Tibial artery (tissue), 4 donors: ENCODE data around the gene TULP4.

Experiments
- DNase-seq, 2 donors: peaks; one replicate each; pipeline ENCODE4 v3.0.0-alpha.2; 2019
- H3K27ac ChIP-seq, 2 donors: fragments of 200-600 bp; sonication (generic) in 1 of 2; 1 replicate in 1 of 2; 2 replicates in 1 of 2; pipeline ENCODE4 v1.5.1; 2018 to 2019; ENCODE audit warnings: mild to moderate bottlenecking in 1 of 2
- H3K27me3 ChIP-seq, 2 donors: fragments of 200-600 bp; sonication (generic) in 1 of 2; one replicate each; pipeline versions ENCODE4 v1.5.1 to v1.6.0; 2016 to 2019
- H3K36me3 ChIP-seq, 3 donors: fragments of 200-600 bp; sonication (generic) in 2 of 3; one replicate each; pipeline ENCODE4 v1.5.1; 2016 to 2019; ENCODE audit warnings: mild to moderate bottlenecking in 2 of 3
- H3K4me1 ChIP-seq, 4 donors: fragments of 200-600 bp; sonication (generic) in 2 of 4; 1 replicate in 3 of 4; 2 replicates in 1 of 4; pipeline ENCODE4 v1.5.1; 2016 to 2019
- H3K4me3 ChIP-seq, 2 donors: fragments of 200-600 bp; sonication (generic) in 1 of 2; 1 replicate in 1 of 2; 2 replicates in 1 of 2; pipeline ENCODE4 v1.5.1; 2018 to 2019; ENCODE audit warnings: mild to moderate bottlenecking in 2 of 2
- H3K9me3 ChIP-seq, 3 donors: fragments of 200-600 bp; sonication (generic) in 1 of 3; one replicate each; pipeline ENCODE4 v1.5.1; 2016 to 2019
- intact Hi-C: fragments of 100-400 bp; cut with DNase I; formaldehyde crosslinking; loops from one replicate; pipeline ENCODE4 v1.15.0; 2023; ENCODE audit warnings: low total_unique reads
- TF ChIP-seq, protein P1 (sequence below), 2 experiments: fragments of 200-600 bp in 1 of 2; fragments of 450-650 bp in 1 of 2; IDR thresholded peaks; one replicate each; pipeline ENCODE4 v1.5.1; 2017 to 2019; ENCODE audit warnings: antibody characterized with exemption in 2 of 2, mild to moderate bottlenecking in 1 of 2, moderate library complexity in 1 of 2

The TULP4 gene

GRCh38 chr6:158374020-158374419, 61.8 kb downstream of the TULP4 start:
- H3K27ac ChIP-seq: no peak overlapping the region
- no peaks in the 10 kb centered on the region for H3K27me3 ChIP-seq
- intact Hi-C loops: no loop called here
- no peaks in the 10 kb centered on the region for H3K9me3 ChIP-seq
- no peak for DNase-seq
- TF ChIP-seq, protein P1, sequence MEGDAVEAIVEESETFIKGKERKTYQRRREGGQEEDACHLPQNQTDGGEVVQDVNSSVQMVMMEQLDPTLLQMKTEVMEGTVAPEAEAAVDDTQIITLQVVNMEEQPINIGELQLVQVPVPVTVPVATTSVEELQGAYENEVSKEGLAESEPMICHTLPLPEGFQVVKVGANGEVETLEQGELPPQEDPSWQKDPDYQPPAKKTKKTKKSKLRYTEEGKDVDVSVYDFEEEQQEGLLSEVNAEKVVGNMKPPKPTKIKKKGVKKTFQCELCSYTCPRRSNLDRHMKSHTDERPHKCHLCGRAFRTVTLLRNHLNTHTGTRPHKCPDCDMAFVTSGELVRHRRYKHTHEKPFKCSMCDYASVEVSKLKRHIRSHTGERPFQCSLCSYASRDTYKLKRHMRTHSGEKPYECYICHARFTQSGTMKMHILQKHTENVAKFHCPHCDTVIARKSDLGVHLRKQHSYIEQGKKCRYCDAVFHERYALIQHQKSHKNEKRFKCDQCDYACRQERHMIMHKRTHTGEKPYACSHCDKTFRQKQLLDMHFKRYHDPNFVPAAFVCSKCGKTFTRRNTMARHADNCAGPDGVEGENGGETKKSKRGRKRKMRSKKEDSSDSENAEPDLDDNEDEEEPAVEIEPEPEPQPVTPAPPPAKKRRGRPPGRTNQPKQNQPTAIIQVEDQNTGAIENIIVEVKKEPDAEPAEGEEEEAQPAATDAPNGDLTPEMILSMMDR (IDR thresholded peaks at IDR 0.05): no peak
- no peak overlapping the region for H3K4me3 ChIP-seq
- H3K4me1 ChIP-seq: peaks cover 0 to 27% (median 12%) of the 10 kb centered on the region in 4 donors
- H3K36me3 ChIP-seq: no peaks in the 10 kb centered on the region

DNA sequence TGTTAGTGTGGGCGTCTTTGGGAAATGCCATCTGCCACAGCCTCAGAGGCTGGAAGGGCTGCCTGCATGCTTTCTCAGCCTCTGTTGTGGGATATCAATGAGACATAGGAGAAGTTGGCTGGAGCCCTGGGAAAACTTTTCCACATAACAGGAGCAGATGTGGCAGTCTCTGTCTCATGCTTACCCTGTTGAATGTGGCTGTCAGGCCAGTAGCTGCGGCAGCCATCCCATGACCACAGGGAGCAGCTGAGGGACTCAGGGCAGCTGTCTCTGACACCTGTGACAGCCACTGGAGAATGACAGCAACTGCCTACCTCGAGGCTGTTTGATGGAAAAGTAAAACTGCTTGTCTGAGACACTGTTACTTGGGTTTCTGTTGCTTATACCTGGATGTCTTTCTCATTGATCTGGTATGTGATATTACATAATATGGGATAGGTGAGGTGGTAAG, 64.4 kb downstream of the TULP4 start:
- H3K36me3 ChIP-seq: no peaks in the 10 kb centered on the region
- no peak overlapping the region for H3K27ac ChIP-seq
- intact Hi-C loops: no loop called here
- peaks cover 0 to 27% (median 8%) of the 10 kb centered on the region in 4 donors for H3K4me1 ChIP-seq
- H3K9me3 ChIP-seq: no peaks in the 10 kb centered on the region
- no peak for DNase-seq
- no peaks in the 10 kb centered on the region for H3K27me3 ChIP-seq
- TF ChIP-seq, protein P1 (IDR thresholded peaks at IDR 0.05): no peak
- no peak overlapping the region for H3K4me3 ChIP-seq

GRCh38 chr6:158377860-158378259, 65.6 kb downstream of the TULP4 start:
- Histone ChIP-seq H3K4me1 (peaks cover 0 to 20% (median 8%) of the 10 kb centered on the region in 4 donors), H3K9me3 (no peaks in the 10 kb centered on the region), H3K36me3 (no peaks in the 10 kb centered on the region), H3K27ac (no peak overlapping the region), H3K27me3 (no peaks in the 10 kb centered on the region), H3K4me3 (no peak overlapping the region)
- TF ChIP-seq, protein P1 (IDR thresholded peaks at IDR 0.05): no peak
- DNase-seq: no peak
- intact Hi-C loops: no loop called here

GRCh38 chr6:158379336-158379735, 67.1 kb downstream of the TULP4 start:
- intact Hi-C loops: no loop called here
- H3K9me3 ChIP-seq: no peaks in the 10 kb centered on the region
- no peaks in the 10 kb centered on the region for H3K36me3 ChIP-seq
- H3K4me1 ChIP-seq: peaks cover 0 to 9% (median 2%) of the 10 kb centered on the region in 4 donors
- DNase-seq: no peak
- TF ChIP-seq, protein P1 (IDR thresholded peaks at IDR 0.05): no peak
- H3K27me3 ChIP-seq: no peaks in the 10 kb centered on the region
- H3K27ac ChIP-seq: no peak overlapping the region
- no peak overlapping the region for H3K4me3 ChIP-seq

DNA sequence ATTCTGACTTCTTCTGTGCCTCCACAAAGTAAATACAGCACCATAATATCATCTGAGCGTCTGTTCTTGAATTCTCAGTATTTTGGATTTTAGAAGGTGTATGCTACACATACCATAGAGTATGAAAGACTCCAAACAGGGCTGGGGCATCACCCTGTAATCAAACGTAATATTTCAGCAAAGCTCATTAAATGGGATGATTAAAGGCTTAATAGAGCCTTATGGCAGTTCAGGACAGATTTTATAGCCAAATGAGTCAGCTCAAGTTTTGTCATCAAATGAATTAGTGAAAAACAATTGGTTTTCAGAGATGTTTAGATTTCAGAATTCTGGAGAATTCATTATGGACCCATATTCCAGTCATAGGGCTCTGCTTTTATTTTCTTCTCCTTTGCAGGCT, 68.9 kb downstream of the TULP4 start:
- DNase-seq: no peak
- Histone ChIP-seq H3K27me3 (no peaks in the 10 kb centered on the region), H3K27ac (no peak overlapping the region), H3K9me3 (no peaks in the 10 kb centered on the region), H3K4me1 (peaks cover 0 to 9% (median 2%) of the 10 kb centered on the region in 4 donors), H3K4me3 (no peak overlapping the region), H3K36me3 (no peaks in the 10 kb centered on the region)
- TF ChIP-seq, protein P1 (IDR thresholded peaks at IDR 0.05): no peak
- intact Hi-C loops: no loop called here

- H3K27me3 ChIP-seq: no peaks in the 10 kb centered on the region
- intact Hi-C loops: no loop called here
- TF ChIP-seq, protein P1 (IDR thresholded peaks at IDR 0.05): no peak
Measured at GRCh38 chr6:158382491-158382890, 70.2 kb downstream of the TULP4 start.

More at GRCh38 chr6:158382491-158382890, 70.2 kb downstream of the TULP4 start:
- no peaks in the 10 kb centered on the region for H3K36me3 ChIP-seq
- no peak overlapping the region for H3K4me3 ChIP-seq
- H3K27ac ChIP-seq: no peak overlapping the region
- no peak for DNase-seq
- H3K9me3 ChIP-seq: no peaks in the 10 kb centered on the region
- peaks cover 0 to 7% (median 0%) of the 10 kb centered on the region in 4 donors for H3K4me1 ChIP-seq
